ENCODE results near the gene MARCHF2.

- TF ChIP-seq POLR2AphosphoS5 (IDR thresholded peaks at IDR 0.05; ENCODE audit: low read depth, low read length) (no peak), POLR2A (IDR thresholded peaks at IDR 0.05; ENCODE audit: low read depth, low read length) (0 out of 2 replicates have a peak, but pooled peaks have one; percentile 12), TAF1 (IDR thresholded peaks at IDR 0.05; ENCODE audit: borderline replicate concordance, low read depth, low read length) (no peak)
These were observed 43.0 kb downstream of the MARCHF2 start for GRCh38 chr19:8456064-8456463.
